DMS 273 (cell line): ENCODE data around the gene GTF2IRD1.
"Not testable (repeated sequence)": the region's sequence is repeated elsewhere in the genome, so short reads cannot be mapped to it uniquely, and the experiment has no call there.

ENCODE experiments used
- DNase-seq: peaks from one replicate; lab custom pipeline; 2025; ENCODE audit not compliant: unreplicated experiment; lab: John Stamatoyannopoulos, UW

GTF2IRD1 gene

DNA sequence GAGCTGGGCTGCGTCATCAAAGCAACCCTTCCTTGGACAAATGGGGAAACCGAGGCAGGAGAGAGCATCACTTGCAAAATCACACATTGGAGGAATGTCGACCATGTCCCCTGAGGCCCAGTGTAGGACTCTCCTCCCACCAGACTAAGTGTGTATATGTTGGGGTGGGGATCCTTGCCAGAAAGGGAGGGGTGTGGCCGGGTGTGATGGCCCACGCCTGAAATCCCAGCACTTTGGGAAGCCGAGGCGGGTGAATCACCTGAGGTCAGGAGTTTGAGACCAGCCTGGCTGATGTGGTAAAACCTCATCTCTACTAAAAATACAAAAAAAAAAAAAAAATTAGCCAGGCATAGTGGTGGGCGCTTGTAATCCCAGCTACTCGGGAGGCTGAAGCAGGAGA lies 23.3 kb upstream of the GTF2IRD1 start:
- DNase-seq = not testable (repeated sequence)

DNA sequence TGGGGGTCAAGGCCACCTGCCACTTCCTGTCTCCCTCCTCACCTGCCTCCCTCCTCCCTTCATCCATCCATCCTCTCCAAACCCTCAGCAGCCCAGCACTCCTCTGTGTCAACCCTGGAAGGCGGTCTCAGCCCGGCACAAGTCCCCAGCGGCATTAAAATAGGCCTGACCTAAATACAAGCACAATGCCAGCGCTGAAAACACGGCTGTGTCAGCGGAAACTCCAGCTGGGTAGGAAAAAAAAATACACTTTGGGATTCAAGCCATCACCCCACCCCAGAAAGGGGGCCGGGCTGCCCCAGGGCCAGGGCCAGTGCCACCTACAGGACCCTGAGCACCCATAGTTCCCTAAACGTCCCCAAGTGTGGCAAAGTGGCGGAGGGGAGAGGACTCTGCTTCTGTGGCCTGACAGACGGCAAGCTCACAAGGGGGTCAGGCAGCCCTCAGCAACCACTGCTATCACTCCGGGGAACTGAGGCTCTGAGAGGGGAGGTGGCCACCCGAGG lies 22.7 kb upstream of the GTF2IRD1 start:
- no peak for DNase-seq

DNA sequence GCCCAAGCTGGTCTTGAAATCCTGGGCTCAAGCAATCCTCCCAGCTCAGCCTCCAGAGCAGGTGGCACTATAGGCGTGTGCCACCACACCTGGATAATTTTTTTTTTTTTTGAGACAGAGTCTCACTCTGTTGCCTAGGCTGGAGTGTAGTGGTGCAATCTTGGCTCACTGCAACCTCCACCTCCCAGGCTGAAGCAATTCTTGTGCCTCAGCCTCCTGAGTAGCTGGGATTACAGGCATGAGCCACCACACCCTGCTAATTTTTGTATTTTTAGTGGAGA lies 16.5 kb upstream of the GTF2IRD1 start:
- not testable (repeated sequence) for DNase-seq

DNA sequence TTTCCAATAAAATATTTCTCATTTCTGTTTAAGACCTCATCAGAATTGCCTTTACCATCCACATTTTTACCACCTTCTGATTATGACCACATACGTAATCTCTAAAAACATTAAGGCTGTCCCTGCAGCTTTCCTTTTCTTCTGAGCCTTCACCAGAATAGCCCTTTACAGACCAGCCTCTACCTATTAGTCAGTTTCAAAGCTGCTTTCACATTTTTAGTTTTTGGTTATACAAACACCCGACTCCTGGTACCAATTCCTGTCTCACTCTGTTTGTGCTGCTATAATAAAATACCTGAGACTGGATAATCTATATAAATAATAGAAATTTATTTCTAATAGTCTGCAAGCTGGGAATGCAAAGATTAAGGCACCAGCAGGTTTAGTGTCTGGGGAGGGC lies 15.4 kb upstream of the GTF2IRD1 start:
- DNase-seq = no peak

DNA sequence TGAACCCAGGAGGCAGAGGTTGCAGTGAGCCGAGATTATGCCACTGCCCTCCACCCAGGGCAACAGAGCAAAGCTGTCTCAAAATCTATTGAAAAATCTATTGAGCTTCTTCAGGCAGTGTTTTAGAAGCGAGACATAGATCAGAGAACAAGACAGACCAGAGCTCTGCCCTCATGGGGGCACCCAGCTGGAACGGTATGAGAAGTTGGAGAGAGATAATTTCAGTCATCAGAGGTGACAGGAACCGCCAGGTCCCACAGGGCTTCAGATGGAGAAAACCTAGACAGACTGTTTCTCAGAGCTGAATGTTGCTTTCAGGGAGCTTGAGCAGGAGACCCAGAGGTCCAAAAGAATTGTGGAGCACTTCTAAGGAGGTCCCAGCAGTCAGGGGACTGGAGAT lies 14.2 kb upstream of the GTF2IRD1 start:
- DNase-seq = no peak

DNA sequence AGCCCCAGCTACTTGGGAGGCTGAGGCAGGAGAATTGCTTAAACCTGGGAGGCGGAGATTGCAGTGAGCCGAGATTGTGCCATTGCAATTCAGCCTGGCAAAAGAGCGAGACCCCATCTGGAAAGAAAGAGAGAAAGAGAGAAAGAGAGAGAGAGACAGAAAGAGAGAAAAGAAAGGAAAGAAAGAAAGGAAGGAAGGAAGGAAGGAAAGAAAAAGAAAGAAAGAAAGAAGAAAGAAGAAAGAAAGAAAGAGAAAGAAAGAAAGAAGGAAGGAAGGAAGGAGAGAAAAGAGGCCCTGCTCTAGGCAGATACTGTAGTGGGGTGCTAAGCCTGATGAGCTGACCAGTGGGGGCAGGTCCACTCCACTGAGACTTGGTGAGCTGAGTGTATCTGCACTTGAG lies 13.6 kb upstream of the GTF2IRD1 start:
- DNase-seq = not testable (repeated sequence)

DNA sequence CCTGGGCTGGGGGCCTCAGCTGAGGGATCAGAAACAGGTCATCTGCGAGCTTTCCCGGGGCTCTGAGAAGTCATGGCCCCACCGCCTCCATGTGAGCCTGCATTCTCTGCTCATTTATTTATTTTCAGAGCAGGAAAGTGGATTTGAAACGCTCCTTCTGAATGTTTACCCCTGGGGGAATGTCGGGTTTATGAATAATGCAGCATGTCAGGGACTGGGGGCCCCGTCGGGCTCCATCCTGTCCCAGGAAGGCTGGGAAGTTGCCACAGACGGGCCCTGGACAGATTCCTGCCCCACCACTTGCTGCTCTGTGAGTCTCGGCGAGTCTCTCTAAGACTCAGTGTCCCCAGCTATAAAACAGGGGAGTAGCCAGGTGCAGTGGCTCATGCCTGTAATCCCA lies 11.9 kb upstream of the GTF2IRD1 start:
- no peak for DNase-seq

DNA sequence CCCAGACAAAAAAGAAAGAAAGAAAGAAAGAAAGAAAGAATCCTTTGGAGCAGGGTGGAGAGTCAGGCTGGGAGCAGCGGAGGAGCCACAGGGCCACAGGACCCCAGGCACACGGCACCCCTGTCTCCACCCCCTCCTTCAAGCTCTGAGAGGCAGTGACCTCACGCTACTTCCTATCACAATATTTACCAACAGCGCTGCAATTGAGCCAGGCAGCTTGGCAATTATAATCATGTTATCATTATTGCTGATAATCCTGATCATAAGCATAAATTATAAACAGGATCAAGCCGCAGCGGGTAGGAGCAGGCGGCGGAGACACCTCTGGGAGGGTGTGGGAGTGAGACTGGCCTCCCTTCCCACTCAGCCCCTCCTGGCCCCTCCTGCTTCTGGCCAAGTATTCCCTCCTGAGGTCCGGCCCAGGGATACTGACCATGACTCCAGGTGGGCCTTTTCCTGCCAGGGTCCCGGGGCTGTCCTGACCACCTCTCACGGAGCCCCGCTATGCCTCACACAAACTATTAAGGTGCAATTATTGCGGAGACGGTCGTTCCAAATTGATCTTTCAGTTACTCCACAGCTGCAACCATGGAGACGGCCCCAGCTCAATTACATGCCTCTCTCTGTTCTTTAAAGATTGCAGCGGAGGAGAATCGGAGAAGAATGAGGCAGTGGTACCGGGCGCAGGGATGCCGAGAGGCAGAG lies 10.0 kb upstream of the GTF2IRD1 start:
- no peak for DNase-seq

DNA sequence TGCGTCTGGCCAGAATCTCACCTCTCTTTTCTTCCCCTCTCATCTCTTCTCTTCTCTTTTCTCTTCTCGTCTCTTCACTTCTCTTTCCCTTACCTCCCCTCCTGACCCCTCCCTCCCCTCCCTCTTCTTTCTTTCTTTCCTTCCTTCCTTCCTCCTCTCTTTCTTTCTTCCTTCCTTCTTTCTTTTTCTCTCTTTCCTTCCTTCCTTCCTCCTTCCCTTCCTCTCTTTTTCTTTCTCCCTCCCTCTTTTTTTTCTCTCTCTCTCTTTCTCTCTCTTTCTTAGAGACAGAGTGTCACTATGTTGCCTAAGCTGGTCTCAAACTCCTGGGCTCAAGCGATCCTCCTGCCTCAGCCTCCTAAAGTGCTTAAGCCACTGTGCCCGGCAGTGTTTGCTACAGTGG lies 4.6 kb upstream of the GTF2IRD1 start:
- DNase-seq = no peak

DNA sequence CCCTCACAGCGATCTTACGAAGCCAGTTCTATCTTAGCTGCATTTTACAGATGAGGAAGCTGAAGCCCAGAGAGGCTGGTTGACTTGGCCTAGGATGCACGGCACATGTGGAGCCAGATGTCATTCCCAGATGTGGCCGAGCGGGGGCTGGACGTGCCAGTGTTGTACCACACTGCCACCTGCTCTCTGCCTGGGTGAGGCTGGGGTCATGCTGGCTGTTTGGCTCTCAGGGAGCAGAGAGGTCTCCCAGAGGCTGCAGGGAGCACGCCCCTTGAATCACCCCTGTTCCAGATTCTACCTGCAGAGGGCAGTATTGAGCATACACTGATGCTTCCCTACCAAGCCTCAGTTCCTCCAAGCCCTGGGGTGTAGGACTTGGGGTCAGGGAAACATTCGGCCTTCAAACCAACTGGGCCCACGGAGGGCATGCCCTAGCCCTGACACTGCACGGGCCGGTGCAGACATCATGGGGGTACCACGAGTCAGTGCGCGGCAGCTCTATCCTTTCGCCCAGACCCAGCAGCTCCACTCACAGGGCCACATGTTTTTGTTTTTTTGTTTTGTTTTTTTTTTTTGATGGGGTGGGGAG lies 3.8 kb upstream of the GTF2IRD1 start:
- peak; percentile 88 for DNase-seq

DNA sequence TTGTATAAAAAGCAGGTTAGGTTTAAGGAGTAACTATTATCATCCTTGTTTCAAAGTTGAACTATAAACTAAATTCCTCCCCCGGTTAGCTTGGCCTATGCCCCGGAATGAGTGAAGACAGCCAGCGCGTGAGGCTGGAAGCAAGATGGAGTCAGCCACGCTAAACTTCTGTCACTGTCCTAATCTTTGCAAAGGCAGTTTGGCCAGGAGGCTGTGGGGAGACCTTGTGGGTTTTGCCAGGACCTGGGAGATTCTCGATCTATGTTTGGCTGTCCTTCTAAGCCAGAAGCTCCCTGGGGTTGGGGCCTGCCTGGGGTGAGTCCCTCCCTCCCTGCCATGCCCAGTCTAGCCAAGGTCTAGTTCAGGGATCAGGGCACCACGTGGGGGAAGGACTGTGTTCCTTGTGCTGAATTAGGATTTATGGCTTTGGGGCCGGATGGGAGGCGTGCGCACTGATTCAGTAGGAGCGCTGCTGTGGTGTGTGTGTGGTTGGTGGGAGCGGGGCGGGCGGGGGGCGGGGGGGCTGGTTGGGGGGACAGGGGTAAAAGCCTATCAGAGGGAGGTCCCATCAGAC lies 871 bp upstream of the GTF2IRD1 start:
- DNase-seq = peak; percentile 49

DNA sequence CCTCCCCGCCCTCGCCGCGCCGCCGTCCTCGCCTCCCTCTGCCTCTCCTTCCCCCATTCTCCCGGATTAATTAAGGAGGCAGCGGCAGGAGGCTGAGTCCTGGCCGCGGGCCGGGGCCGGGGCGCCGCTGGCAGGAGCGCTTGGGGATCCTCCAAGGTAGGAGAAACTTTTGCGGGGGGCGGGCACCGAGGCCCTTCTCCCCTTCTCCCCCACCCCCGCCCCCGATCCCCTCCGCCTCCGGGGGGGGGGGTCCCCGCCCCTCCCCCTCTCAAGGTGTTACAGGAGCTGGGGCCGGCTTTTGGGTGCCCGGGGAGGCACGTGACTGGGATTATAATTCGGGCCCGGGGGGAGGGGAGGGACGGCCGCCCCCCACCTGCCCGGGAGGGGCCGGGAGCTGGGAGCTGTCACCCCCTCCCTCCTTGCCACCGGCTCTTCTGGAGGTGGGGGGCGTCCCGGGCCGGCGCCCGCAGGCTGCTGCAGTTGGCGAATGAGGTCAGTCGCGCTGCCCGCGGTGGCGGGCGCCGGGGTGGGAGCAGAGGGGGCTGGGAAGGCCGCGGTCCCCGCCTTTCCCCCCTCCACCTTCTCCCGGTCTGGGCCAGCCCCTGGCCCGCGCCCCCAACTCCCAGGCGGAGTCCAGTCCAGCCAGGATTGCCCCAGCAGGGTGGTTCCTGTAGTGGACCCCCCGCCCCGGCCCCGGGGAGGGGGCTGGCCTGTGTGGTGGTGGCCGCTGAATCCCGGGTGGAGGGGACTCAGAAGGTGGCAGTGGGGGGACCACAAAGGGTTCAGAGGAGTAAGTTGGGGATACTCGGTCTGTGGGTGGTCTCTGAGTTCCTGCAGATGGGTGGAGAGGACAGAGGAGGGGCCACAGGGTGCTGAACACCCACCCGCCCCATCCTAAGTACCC lies 567 bp downstream of the GTF2IRD1 start:
- DNase-seq = peak; percentile 63

DNA sequence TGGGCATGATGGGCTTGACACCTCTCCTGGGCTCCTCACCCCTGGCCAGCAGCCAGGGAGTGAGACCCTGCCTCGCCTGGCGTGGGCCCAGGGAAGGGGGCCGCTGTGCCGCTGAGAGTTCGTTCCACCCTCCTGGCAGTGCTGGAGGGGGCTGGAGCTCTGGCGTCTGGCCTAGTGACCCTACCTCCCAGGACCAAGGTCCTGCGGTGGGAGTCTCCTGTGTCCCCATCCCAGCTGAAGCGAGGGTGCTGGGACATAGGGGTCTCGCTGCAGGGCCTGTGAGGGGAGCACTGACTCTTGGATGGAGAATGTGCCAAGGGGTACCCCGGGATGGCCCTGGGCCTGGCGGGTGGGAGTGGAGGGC lies 1.2 kb downstream of the GTF2IRD1 start:
- no peak for DNase-seq

DNA sequence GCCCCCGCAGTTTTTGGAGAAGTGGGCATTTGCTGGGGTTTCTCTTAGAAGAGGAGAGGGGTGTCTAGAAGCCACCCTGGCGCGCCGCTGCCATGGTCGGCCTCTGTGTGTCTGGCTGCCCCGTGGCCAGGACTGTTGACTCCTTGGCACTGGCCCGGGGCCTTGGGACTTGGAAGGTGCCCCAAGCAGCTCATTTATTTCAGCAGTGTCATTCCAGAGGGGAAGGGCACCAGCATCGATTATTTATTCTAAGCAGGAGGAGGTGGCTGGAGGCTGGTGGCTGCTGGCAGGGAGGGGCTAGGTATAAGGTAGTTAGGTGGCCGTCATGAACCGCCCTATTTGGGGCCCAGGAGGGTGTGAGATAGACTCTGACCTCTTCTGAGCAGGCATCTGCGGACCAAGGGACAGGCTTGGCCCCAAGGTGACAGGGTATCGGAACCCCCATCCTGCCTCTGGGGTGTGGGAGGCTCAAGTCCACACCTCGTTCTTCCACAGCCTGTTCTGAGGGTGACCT lies 1.6 kb downstream of the GTF2IRD1 start:
- no peak for DNase-seq

DNA sequence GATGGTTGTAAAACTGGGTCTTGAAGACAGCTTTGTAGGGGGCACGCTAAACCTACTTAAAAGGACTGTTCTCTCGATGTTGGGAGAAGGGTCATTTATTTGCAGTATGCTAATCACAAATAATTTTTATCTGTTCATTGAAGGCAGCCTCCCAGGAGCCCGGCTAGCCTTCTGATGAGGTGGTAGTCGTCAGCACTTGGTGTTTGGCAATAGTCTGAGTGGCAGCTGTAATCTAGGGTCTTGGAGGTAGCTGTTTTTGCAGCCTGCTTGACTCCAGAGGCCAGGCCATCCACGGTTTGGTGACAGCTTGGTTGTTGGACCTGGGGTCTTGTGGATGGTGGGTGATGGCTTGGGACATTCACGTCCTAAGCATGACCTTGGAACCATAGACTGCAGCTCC lies 2.2 kb downstream of the GTF2IRD1 start:
- DNase-seq = no peak

DNA sequence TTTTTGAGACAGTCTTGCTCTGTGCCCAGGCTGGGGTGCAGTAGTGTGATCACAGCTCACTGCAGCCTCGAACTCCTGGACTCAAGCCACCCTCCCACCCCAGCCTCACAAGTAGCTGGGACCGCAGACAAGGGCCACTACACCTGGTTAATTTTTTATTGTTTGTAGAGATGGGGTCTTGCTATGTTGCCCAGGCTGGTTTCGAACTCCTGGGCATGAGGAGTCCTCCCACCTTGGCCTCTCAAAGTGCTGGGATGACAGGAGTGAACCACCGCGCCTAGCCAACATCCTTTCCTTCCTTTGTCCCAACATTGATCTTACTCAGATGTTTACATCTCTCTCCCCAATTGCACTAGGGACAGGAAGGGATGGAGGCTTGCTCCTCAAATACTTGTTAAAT lies 3.3 kb downstream of the GTF2IRD1 start:
- DNase-seq = no peak

DNA sequence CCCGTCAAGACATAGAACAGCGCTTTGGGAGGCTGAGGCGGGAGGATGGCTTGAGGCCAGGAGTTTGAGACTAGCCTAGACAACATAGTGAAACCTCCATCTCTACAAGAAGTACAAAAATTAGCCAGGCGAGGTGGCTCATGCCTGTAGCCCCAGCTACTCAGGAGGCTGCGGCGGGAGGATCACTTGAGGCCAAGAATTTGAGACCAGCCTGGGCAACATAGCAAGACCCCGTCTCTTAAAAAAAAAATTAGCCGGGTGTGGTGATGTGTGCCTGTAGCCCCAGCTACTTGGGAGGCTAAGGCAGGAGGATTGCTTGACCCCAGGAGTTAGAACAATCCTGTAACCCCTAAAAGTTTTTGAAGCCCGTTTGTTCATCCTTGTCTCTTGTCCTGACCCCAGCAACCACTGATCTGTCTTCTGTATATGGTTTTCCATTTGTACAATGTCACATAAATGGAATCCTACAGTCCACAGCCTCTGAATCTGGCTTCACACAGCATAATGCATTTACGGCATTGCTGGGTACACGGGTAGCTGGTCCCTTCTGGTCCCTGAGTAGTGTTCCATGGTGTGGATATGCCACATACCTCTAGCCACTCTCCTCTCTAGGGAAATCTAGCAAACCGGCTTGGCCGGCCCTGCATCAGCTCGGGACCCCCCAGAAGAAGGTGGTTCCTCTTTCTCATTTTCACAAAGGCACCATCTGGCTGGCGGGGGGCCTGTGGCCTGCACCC lies 8.4 kb downstream of the GTF2IRD1 start:
- no peak for DNase-seq

DNA sequence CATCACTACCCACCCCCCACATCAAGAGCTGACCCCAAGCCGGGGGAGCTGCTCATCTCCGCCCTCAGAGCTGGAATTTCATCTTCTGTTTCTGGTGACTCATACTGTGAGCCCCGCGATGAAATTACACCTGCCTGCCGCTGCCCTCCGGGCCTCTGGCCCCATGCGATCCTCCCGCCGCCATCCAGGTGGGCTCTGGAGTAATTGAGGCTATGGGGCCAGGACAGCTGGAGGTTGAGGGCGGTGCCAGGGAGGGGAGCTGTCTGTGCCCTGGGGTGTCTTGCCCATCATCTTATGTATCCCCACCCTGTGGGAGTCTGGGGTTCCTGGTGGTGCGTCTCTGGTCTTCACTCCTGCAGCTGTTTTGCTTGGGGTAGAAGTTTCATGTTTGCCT lies 9.0 kb downstream of the GTF2IRD1 start:
- DNase-seq = no peak

DNA sequence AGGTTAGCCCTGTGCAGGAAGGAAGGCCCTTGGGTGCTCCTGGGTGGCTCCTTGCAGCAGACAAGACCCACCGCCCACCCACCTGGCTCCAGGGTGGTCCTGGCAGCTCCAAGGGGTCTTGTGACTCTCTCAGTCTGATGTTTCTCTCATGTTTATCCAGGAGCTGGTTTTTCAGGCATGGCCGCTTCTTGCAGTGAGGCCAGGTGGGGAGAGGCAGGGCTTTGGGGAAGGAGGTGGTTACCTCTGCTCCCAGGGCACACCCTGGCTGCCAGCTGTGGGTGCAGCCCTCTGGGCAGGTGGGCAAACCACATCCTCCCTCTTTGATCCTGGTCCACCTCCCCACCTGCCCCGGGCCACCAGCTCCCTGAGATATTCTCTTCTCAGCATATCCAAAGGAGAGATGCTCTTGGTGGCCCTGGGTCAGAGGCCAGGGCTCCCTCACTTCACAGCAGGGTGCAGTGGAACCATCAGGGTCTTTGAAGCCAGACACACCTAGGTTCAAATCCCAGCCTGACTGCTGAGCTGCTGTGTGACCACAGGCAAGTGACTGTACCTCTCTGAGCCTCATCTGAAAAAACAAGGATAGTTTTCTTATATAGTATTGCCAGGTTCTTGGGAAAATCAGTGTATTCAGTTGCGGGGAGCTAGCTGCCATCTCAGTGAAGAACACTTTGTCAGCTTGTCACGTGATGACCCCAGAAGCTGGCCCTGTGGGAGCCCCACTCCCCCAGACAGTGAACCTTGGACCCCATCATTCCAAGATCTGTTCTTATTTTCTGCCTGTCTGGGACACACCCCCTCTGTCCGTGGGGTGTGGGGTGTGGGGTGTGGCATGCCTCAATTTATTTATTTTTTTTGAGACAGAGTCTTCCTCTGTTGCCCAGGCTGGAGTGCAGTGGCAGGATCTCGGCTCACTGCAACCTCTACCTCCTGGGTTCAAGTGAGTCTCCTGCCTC lies 11.5 kb downstream of the GTF2IRD1 start:
- no peak for DNase-seq
